Esophagus muscularis mucosa (tissue), 3 donors: Measurements from ENCODE around the gene TMEM179.

Experiments
- POLR2AphosphoS5 ChIP-seq, 2 donors: sonication (generic); formaldehyde crosslinking; IDR thresholded peaks; one replicate each; pipeline ENCODE4 v1.6.1; 2017; ENCODE audit warnings: antibody characterized with exemption in 2 of 2
- TF ChIP-seq, protein P1 (sequence below), 3 experiments: fragments of 200-600 bp in 2 of 3; fragments of 450-650 bp in 1 of 3; sonication (generic) in 2 of 3; IDR thresholded peaks; one replicate each; pipeline ENCODE4 v1.5.1; 2017 to 2019; ENCODE audit warnings: antibody characterized with exemption in 3 of 3, mild to moderate bottlenecking in 2 of 3, moderate library complexity in 1 of 3

DNA sequence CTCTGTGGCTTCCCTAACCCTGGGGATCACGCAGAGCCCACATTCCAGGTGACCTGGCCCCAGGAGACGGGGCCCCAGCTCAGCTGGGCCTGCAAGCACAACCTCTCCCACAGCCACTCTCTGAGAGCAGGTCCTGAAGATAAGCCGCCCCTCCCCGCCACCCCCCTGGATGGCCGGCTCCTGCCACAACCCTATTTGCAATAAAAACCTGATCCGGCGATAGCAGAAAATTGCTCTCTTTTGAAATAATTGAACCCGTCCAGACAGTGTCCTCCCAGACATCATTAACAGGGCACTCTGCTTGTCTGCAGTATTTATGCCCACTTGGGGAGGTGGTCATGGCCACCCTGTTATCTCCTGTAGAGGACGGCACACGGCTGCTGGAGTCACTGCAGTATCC lies 20.0 kb downstream of the TMEM179 start:
- TF ChIP-seq POLR2AphosphoS5 (IDR thresholded peaks at IDR 0.05): no peak
- TF ChIP-seq, protein P1, sequence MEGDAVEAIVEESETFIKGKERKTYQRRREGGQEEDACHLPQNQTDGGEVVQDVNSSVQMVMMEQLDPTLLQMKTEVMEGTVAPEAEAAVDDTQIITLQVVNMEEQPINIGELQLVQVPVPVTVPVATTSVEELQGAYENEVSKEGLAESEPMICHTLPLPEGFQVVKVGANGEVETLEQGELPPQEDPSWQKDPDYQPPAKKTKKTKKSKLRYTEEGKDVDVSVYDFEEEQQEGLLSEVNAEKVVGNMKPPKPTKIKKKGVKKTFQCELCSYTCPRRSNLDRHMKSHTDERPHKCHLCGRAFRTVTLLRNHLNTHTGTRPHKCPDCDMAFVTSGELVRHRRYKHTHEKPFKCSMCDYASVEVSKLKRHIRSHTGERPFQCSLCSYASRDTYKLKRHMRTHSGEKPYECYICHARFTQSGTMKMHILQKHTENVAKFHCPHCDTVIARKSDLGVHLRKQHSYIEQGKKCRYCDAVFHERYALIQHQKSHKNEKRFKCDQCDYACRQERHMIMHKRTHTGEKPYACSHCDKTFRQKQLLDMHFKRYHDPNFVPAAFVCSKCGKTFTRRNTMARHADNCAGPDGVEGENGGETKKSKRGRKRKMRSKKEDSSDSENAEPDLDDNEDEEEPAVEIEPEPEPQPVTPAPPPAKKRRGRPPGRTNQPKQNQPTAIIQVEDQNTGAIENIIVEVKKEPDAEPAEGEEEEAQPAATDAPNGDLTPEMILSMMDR (IDR thresholded peaks at IDR 0.05): no peak
